T-cell (primary cell): ENCODE data around the gene CELF5. TPM values are rescaled to one million over a fixed set of nuclear protein-coding genes. Genes with fewer than 3 reads are reported as not detected.

Experiments
- ATAC-seq, 4 experiments: fragments of 200-7000 bp in 3 of 4; fragments of 150-1000 bp in 1 of 4; cut with Tn5 transposase; replicated peaks in 1 of 4; 1 replicate in 3 of 4; 2 replicates in 1 of 4; pipeline ENCODE4 v1.10.0; 2021; ENCODE audit warnings: moderate library complexity in 3 of 4, mild to moderate bottlenecking in 2 of 4, moderate number of reproducible peaks in 1 of 4
- CTCF ChIA-PET, 2 donors: fragments of 300-600 bp; sonication (Branson Sonifier 250); formaldehyde crosslinking; loops; one replicate each; lab custom pipeline; 2022; ENCODE audit warnings: antibody characterized with exemption in 2 of 2; lab: Charles Lee
- POLR2A ChIA-PET, 2 donors: fragments of 300-600 bp; sonication (Branson Sonifier 250); formaldehyde crosslinking; loops; one replicate each; lab custom pipeline; 2022; ENCODE audit warnings: antibody characterized with exemption in 2 of 2; lab: Charles Lee
- DNase-seq, 35 experiments: peaks; one replicate each; pipeline versions ENCODE4 v3.0.0 to v3.0.0-alpha.2; 2013 to 2023
- H3K27ac ChIP-seq: one replicate; pipeline ENCODE4 v1.5.1; 2013; ENCODE audit warnings: low read length
- H3K27me3 ChIP-seq, 2 experiments: replicated peaks in 1 of 2; 1 replicate in 1 of 2; 2 replicates in 1 of 2; pipeline versions ENCODE4 v1.6.1 to v1.7.0; 2013; ENCODE audit warnings: low read length in 1 of 2, mixed read lengths in 1 of 2; ENCODE audit not compliant: control insufficient read depth in 2 of 2, insufficient read depth in 2 of 2; ENCODE audit errors: extremely low read depth in 1 of 2
- H3K36me3 ChIP-seq, 2 donors: 1 replicate in 1 of 2; 2 replicates in 1 of 2; pipeline versions ENCODE4 v1.6.1 to v1.7.0; 2013; ENCODE audit warnings: low read length in 1 of 2; ENCODE audit not compliant: control insufficient read depth in 2 of 2, insufficient read depth in 1 of 2; ENCODE audit errors: extremely low read depth in 1 of 2
- H3K4me1 ChIP-seq, 2 experiments: 1 replicate in 1 of 2; 2 replicates in 1 of 2; pipeline versions ENCODE4 v1.6.1 to v1.7.0; 2013; ENCODE audit warnings: low read length in 2 of 2, mixed read lengths in 1 of 2; ENCODE audit not compliant: insufficient read depth in 2 of 2, control insufficient read depth in 1 of 2; ENCODE audit errors: extremely low read depth in 1 of 2
- H3K4me3 ChIP-seq, 2 donors: 1 replicate in 1 of 2; 2 replicates in 1 of 2; pipeline versions ENCODE4 v1.5.1 to v1.7.0; 2013; ENCODE audit warnings: mild to moderate bottlenecking in 2 of 2, low read length in 1 of 2, moderate library complexity in 1 of 2; ENCODE audit not compliant: control insufficient read depth in 1 of 2; ENCODE audit errors: extremely low read depth in 1 of 2
- H3K9me3 ChIP-seq: 2 replicates; pipeline ENCODE4 v1.7.0; 2013
- H3K27ac Mint-ChIP-seq, 2 donors: one replicate each; pipeline ENCODE4 v1.8.0; 2020 to 2021; ENCODE audit warnings: mild to moderate bottlenecking in 2 of 2, mixed read lengths in 2 of 2
- H3K27me3 Mint-ChIP-seq, 2 donors: one replicate each; pipeline ENCODE4 v1.8.0; 2021 to 2022; ENCODE audit warnings: mixed read lengths in 2 of 2
- H3K36me3 Mint-ChIP-seq: one replicate; pipeline ENCODE4 v1.8.0; 2021; ENCODE audit warnings: mixed read lengths
- H3K4me1 Mint-ChIP-seq, 3 donors: one replicate each; pipeline ENCODE4 v1.8.0; 2020 to 2022; ENCODE audit warnings: mixed read lengths in 3 of 3, mild to moderate bottlenecking in 1 of 3
- H3K4me3 Mint-ChIP-seq, 3 donors: one replicate each; pipeline ENCODE4 v1.8.0; 2020 to 2022; ENCODE audit warnings: mild to moderate bottlenecking in 3 of 3, mixed read lengths in 3 of 3, moderate library complexity in 3 of 3
- H3K9me3 Mint-ChIP-seq, 3 donors: one replicate each; pipeline ENCODE4 v1.8.0; 2020 to 2022; ENCODE audit warnings: mixed read lengths in 3 of 3
- WGBS: methylation state at CpG from one replicate; pipeline ENCODE4 v1.1.5; 2013; ENCODE audit warnings: missing lambda C conversion rate; ENCODE audit not compliant: insufficient coverage; 5-methylcytosine and 5-hydroxymethylcytosine counted together
- total RNA-seq, 35 experiments: library from RNA in 6 of 35; stranded (reverse) in 6 of 35; fragments of 120-200 nt in 1 of 35; gene quantifications; one replicate each; pipeline versions ENCODE4 v1.2.1 to v1.2.4 and lab custom pipeline; 2013 to 2026

The CELF5 gene
- total RNA-seq, 5 donors from 2014 or later (not counting 1 experiment from before 2014, with no cell fraction given) = 0.23 to 1.9 (median 0.39) TPM; not detected in 1

DNA sequence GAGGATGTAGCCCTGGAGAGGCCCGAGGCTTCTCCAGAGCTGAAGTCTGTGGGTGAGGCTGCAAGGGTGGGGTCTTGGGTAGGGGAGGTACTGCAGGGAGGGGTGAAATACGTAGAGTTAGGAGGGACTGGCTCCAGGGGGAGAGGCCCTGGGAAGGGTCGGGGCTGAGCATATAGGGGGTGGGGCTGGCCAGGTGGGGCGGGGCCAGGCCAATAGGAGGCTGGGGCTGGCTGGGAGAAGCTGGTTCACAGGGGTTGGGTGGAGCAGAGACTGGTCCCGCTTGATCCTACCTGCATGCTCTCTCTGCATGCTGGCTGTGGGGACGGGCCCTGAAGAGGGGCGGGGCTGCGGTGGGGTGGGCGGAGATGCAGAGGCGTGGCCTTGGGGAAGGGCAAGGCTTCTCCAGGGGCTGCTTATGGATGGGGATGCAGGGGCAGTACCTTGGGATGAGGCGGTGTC is 51.9 kb downstream of the CELF5 start:
- DNase-seq (peak in 30 of 35 experiments; percentile 13 to 71 (median 47)), ATAC-seq (peak in 3 of 4 experiments; percentile 17 to 48 (median 18))
- H3K27ac ChIP-seq = no peak overlapping the region
- no peaks in the 10 kb centered on the region for H3K9me3 ChIP-seq
- Mint-ChIP-seq H3K4me3 (peak overlapping the region; percentile 34 to 88 (median 41)), H3K27me3 (peaks cover 8 to 12% of the 10 kb centered on the region in 2 donors), H3K9me3 (no peaks in the 10 kb centered on the region), H3K4me1 (peaks cover 14 to 20% (median 19%) of the 10 kb centered on the region in 3 donors), H3K27ac (no peak overlapping the region), H3K36me3 (no peaks in the 10 kb centered on the region)
- H3K4me3 ChIP-seq = no peak overlapping the region
- WGBS = 9% methylated on average over 8 of the region's 11 CpGs
- ChIA-PET POLR2A (interaction anchor here (0.6 to 1.0 kb wide), 4 partner anchors 85 to 789 kb away, joined by 3 to 6 read pairs (median 4); no protein-coding TSS in a partner anchor), CTCF (interaction anchor here in 1 of 2 donors (0.5 to 1.4 kb wide), 6 partner anchors 20 to 326 kb away, joined by 3 to 8 read pairs (median 6); partner anchors contain the start of gene TLE6)
- H3K36me3 ChIP-seq = no peaks in the 10 kb centered on the region
- peaks cover 4 to 17% of the 10 kb centered on the region in 2 experiments for H3K4me1 ChIP-seq
- peaks cover 0 to 23% of the 10 kb centered on the region in 2 experiments for H3K27me3 ChIP-seq

DNA sequence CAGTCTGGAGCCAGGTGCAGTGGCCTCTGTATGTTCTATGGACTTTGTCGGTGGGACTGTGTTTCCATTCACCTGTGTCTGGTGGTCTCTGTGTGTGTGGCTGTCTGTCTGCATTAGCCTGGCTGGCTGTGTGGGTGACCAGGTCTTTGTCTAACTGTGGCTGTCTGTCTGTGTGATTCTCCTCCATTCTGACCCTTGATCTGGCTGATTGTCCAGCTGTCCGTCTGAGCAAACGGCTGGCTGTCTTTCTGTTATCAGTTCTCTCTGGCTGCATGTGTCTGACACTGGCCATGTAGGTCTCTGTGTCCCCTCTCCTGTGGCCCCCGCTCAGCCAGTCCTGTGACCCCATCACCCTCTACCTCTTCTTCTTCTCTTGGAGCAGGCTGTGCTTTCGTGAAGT is 53.2 kb downstream of the CELF5 start:
- H3K27me3 Mint-ChIP-seq = peaks cover 4 to 10% of the 10 kb centered on the region in 2 donors
- 86% methylated on average over 3 of the region's 5 CpGs for WGBS
- DNase-seq (no peak), ATAC-seq (no peak)
- POLR2A ChIA-PET = no interaction called here
- Histone ChIP-seq H3K27me3 (peaks cover 0 to 23% of the 10 kb centered on the region in 2 experiments), H3K4me1 (peaks cover 4 to 17% of the 10 kb centered on the region in 2 experiments), H3K9me3 (no peaks in the 10 kb centered on the region), H3K36me3 (no peaks in the 10 kb centered on the region), H3K27ac (no peak overlapping the region), H3K4me3 (no peak overlapping the region)
- CTCF ChIA-PET = no interaction called here
- no peaks in the 10 kb centered on the region for H3K9me3 Mint-ChIP-seq
- no peaks in the 10 kb centered on the region for H3K36me3 Mint-ChIP-seq
- no peak overlapping the region for H3K4me3 Mint-ChIP-seq
- H3K4me1 Mint-ChIP-seq = peaks cover 14 to 20% (median 19%) of the 10 kb centered on the region in 3 donors
- H3K27ac Mint-ChIP-seq = no peak overlapping the region

DNA sequence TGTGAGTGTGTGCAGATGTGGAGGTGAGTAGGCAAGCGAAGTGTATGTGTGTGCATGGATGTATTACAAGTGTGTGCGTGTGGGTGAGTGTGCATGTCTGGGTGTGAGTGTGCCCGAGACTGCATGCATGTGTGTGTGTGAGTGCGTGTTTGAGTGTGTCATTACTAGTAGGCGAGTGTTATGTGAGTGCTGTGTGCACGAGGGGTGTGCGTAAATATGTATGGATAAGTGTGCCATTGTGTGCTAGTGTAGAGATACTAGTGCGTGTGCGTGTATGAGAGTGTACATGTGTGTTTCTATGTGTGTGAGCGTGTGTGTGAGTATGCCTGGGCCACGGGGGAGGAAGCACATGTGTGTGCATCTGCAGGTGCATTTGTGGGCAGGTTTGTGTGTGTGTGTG is 53.8 kb downstream of the CELF5 start:
- ChIA-PET CTCF (no interaction called here), POLR2A (no interaction called here)
- WGBS = 84% methylated on average over 11 of the region's 11 CpGs
- Mint-ChIP-seq H3K27me3 (peaks cover 4 to 10% of the 10 kb centered on the region in 2 donors), H3K27ac (no peak overlapping the region), H3K4me1 (peaks cover 14 to 20% (median 19%) of the 10 kb centered on the region in 3 donors), H3K4me3 (no peak overlapping the region), H3K9me3 (no peaks in the 10 kb centered on the region), H3K36me3 (no peaks in the 10 kb centered on the region)
- Histone ChIP-seq H3K27me3 (peaks cover 0 to 25% of the 10 kb centered on the region in 2 experiments), H3K27ac (no peak overlapping the region), H3K4me1 (peaks cover 4 to 17% of the 10 kb centered on the region in 2 experiments), H3K9me3 (no peaks in the 10 kb centered on the region), H3K36me3 (no peaks in the 10 kb centered on the region), H3K4me3 (no peak overlapping the region)
- ATAC-seq (no peak), DNase-seq (no peak)

DNA sequence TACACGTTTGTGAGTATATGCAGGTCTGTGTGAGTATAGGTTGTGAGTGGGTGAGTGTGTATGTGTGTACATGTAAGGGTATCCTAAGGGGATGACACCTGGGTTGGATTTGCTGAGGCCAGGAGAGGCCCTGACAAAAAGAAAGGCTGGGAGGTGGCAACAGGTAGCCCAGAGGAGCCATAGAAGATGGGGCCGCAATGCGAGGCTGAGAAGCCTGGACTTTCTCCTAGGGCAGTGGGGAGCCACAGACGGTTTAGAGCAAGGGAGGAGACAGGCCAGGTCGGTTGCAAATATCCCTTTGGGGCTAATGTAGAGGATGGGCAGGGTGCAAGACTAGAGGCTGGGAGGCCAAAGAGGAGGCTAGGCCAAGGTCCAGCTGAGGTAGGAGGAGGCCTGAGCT is 54.3 kb downstream of the CELF5 start:
- CTCF ChIA-PET = interaction anchor here in 1 of 2 donors (0.6 kb wide), 1 partner anchor 23 kb away, joined by 5 read pairs; no protein-coding TSS in a partner anchor

DNA sequence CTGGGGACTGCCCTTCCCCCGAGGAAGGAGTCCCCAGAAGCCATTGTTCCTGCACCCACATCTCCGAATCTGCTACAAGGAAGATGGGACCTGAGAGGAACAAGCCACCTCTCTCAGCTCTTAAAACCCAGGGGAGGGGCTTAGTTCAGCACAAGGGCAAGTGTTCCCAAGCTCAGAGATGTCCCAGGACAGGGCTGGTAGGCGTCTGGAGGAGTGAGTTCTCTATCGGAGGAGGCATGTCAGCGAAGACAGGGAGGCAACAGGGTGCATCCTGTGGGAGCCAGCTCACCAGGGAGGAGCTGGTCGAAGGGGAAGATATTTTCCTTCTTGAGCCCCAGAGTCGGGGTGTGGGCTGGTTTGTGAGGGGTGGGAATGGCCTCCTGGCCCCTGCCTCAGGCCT is 54.8 kb downstream of the CELF5 start:
- H3K4me1 ChIP-seq = peaks cover 4 to 24% of the 10 kb centered on the region in 2 experiments
- Mint-ChIP-seq H3K36me3 (no peaks in the 10 kb centered on the region), H3K4me1 (peaks cover 17 to 24% (median 17%) of the 10 kb centered on the region in 3 donors), H3K27ac (no peak overlapping the region), H3K27me3 (peaks cover 4 to 13% of the 10 kb centered on the region in 2 donors), H3K9me3 (no peaks in the 10 kb centered on the region), H3K4me3 (no peak overlapping the region)
- H3K27ac ChIP-seq = no peak overlapping the region
- DNase-seq (no peak), ATAC-seq (no peak)
- no peaks in the 10 kb centered on the region for H3K9me3 ChIP-seq
- ChIA-PET CTCF (interaction anchor here (0.5 to 0.6 kb wide), 3 partner anchors 22 to 328 kb away, joined by 3 to 5 read pairs (median 5); no protein-coding TSS in a partner anchor), POLR2A (no interaction called here)
- H3K27me3 ChIP-seq = peaks cover 0 to 33% of the 10 kb centered on the region in 2 experiments
- no peak overlapping the region for H3K4me3 ChIP-seq
- no peaks in the 10 kb centered on the region for H3K36me3 ChIP-seq
- WGBS = 80% methylated on average over 6 of the region's 7 CpGs

More for the DNA sequence above, 54.3 kb downstream of the CELF5 start:
- Histone ChIP-seq H3K4me1 (peaks cover 4 to 18% of the 10 kb centered on the region in 2 experiments), H3K36me3 (no peaks in the 10 kb centered on the region), H3K27me3 (peaks cover 0 to 29% of the 10 kb centered on the region in 2 experiments), H3K9me3 (no peaks in the 10 kb centered on the region), H3K27ac (no peak overlapping the region), H3K4me3 (no peak overlapping the region)
- H3K4me3 Mint-ChIP-seq = no peak overlapping the region
- no peaks in the 10 kb centered on the region for H3K36me3 Mint-ChIP-seq
- peaks cover 4 to 10% of the 10 kb centered on the region in 2 donors for H3K27me3 Mint-ChIP-seq
- H3K4me1 Mint-ChIP-seq = peaks cover 15 to 22% (median 19%) of the 10 kb centered on the region in 3 donors
- no peaks in the 10 kb centered on the region for H3K9me3 Mint-ChIP-seq
- POLR2A ChIA-PET = no interaction called here
- no peak for ATAC-seq
- 71% methylated on average over 5 of the region's 5 CpGs for WGBS
- no peak overlapping the region for H3K27ac Mint-ChIP-seq
- DNase-seq = no peak

DNA sequence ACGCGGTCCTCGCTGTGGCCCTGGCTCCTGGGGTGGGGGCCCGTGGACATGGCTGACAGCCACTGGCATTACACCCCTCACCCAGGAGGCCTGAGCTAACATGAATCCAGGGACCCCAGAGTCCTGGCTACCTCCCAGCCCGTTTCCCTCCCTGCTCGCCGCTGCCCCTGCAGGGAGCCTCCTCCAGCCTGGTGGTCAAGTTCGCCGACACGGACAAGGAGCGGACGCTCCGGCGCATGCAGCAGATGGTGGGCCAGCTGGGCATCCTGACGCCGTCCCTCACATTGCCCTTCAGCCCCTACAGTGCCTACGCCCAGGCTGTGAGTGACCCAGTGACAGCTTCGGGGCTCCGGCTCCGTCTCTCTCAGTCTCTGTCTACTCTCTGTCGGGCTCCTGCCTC is 56.6 kb downstream of the CELF5 start:
- no peaks in the 10 kb centered on the region for H3K9me3 ChIP-seq
- no peak overlapping the region for H3K4me3 Mint-ChIP-seq
- H3K9me3 Mint-ChIP-seq = no peaks in the 10 kb centered on the region
- H3K36me3 Mint-ChIP-seq = no peaks in the 10 kb centered on the region
- no peak overlapping the region for H3K27ac ChIP-seq
- DNase-seq (no peak), ATAC-seq (no peak)
- 86% methylated on average over 21 of the region's 21 CpGs for WGBS
- peaks cover 0 to 19% (median 14%) of the 10 kb centered on the region in 3 donors for H3K4me1 Mint-ChIP-seq
- peaks cover 0 to 41% of the 10 kb centered on the region in 2 experiments for H3K27me3 ChIP-seq
- H3K36me3 ChIP-seq = no peaks in the 10 kb centered on the region
- H3K4me3 ChIP-seq = no peak overlapping the region
- H3K27me3 Mint-ChIP-seq = peaks cover 4 to 14% of the 10 kb centered on the region in 2 donors
- H3K27ac Mint-ChIP-seq = no peak overlapping the region
- peaks cover 2 to 28% of the 10 kb centered on the region in 2 experiments for H3K4me1 ChIP-seq
- CTCF ChIA-PET = no interaction called here
- POLR2A ChIA-PET = no interaction called here
